Smooth muscle cell (in vitro differentiated cells): Measurements from ENCODE around the gene IGFL3. TPM values are rescaled to one million over a fixed set of nuclear protein-coding genes. Genes with fewer than 3 reads are reported as not detected.

ENCODE experiments used
- DNase-seq: peaks from one replicate; lab custom pipeline; 2025; ENCODE audit not compliant: unreplicated experiment; lab: John Stamatoyannopoulos, UW
- H2AFZ ChIP-seq: fragments of 200-600 bp; sonication (generic); 2 replicates; pipeline ENCODE4 v1.6.0; 2016; ENCODE audit warnings: antibody characterized with exemption, low read depth, mild to moderate bottlenecking
- H3F3A ChIP-seq: fragments of 200-600 bp; sonication (generic); 2 replicates; pipeline ENCODE4 v1.6.0; 2017; ENCODE audit warnings: antibody characterized with exemption, low read depth
- H3K27ac ChIP-seq: fragments of 200-600 bp; sonication (generic); 2 replicates; pipeline ENCODE4 v1.5.1; 2016; ENCODE audit warnings: low read depth, mild to moderate bottlenecking
- H3K27me3 ChIP-seq: fragments of 200-600 bp; sonication (generic); 2 replicates; pipeline ENCODE4 v1.6.1; 2016; ENCODE audit warnings: low read depth, mild to moderate bottlenecking
- H3K36me3 ChIP-seq: fragments of 200-600 bp; sonication (generic); 2 replicates; pipeline ENCODE4 v1.5.1; 2016; ENCODE audit warnings: low read depth
- H3K4me1 ChIP-seq: fragments of 200-600 bp; sonication (generic); 2 replicates; pipeline ENCODE4 v1.5.1; 2016; ENCODE audit warnings: low read depth
- H3K4me2 ChIP-seq: fragments of 200-600 bp; sonication (generic); 2 replicates; pipeline ENCODE4 v1.6.0; 2016; ENCODE audit warnings: mild to moderate bottlenecking
- H3K4me3 ChIP-seq: fragments of 200-600 bp; sonication (generic); 2 replicates; pipeline ENCODE4 v1.5.1; 2016; ENCODE audit warnings: mild to moderate bottlenecking
- H3K79me2 ChIP-seq: fragments of 200-600 bp; sonication (generic); 2 replicates; pipeline ENCODE4 v1.6.0; 2016; ENCODE audit warnings: low read depth, mild to moderate bottlenecking
- H3K9ac ChIP-seq: fragments of 200-600 bp; sonication (generic); 2 replicates; pipeline ENCODE4 v1.6.0; 2016; ENCODE audit warnings: low read depth
- H3K9me3 ChIP-seq: fragments of 200-600 bp; sonication (generic); replicated peaks from 2 replicates; pipeline ENCODE4 v1.5.1; 2016; ENCODE audit warnings: low read depth
- H4K20me1 ChIP-seq: fragments of 200-600 bp; sonication (generic); 2 replicates; pipeline ENCODE4 v1.6.0; 2016; ENCODE audit warnings: low read depth
- WGBS: methylation state at CpG from one replicate; pipeline ENCODE4 v1.1.7; 2016; ENCODE audit warnings: low lambda C conversion rate; 5-methylcytosine and 5-hydroxymethylcytosine counted together
- polyA plus RNA-seq: library from polyadenylated mRNA; unstranded; fragments of >200 nt; fragmentation: Nextera tagmentation; extraction: Ambion mirVana; gene quantifications from 2 replicates; pipeline ENCODE4 v1.2.1, GENCODE V29; 2016
- total RNA-seq: library from RNA; depleted of rRNA; stranded (reverse); fragments of >200 nt; gene quantifications from 2 replicates; pipeline ENCODE4 v1.2.3, GENCODE V29; 2014
- TF ChIP-seq, protein P1 (sequence below): fragments of 200-600 bp; sonication (generic); IDR thresholded peaks from 2 replicates; pipeline ENCODE4 v1.5.1; 2017; ENCODE audit warnings: borderline replicate concordance, mild to moderate bottlenecking, antibody characterized with exemption; ENCODE audit not compliant: insufficient read depth, poor library complexity, severe bottlenecking

IGFL3 gene
- total and polyA plus RNA-seq, 2 experiments from 2014 or later, result 5.9 to 10.2 TPM

DNA sequence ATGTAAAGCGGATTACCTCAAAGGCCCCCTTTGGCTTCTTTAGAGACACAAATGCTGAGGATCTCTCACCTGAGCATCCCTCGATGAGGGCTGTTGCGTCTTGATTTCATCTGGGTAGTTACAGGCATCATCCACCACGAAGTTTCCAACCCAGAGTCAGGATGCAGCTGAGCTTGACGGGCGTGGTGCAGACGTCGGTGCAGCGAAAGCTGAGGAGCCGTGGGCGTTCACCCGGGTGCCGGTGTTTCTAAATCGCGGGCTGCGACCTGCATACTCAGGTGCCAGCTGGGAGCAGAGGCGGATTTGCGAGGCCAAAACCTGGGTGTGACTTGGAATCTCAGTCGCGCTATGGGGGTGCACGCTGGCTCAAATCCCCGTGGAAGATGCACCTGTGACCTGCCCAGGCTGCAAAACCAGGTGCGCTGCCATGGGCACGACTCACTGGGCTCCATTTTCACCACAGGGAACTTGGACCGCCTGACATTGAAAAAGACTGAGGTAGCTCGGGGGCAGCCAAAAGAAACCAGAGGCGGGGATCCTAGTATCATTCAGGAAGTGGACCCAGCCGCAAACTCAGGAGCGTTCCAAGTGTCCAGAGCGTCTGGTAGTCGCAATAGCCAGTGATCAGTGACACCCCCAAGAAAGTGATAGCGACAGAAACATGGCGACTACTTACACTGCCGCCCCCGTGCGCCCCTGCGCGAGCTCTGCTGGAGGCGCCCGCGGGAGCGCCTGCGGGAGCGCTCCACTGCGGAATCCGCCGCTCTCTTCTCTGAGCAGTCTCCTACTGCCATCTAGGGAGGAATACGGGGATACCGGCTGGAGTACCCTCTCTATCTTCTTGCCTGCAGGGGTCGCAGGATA, 47.3 kb downstream of the IGFL3 start:
- Histone ChIP-seq H3K27ac (no peak overlapping the region), H3K9ac (no peak overlapping the region), H3K4me1 (peaks cover 6% of the 10 kb centered on the region), H3F3A (peaks cover 11% of the 10 kb centered on the region), H3K9me3 (no peaks in the 10 kb centered on the region), H3K36me3 (no peaks in the 10 kb centered on the region), H3K4me3 (peak overlapping the region; percentile 40), H2AFZ (no peak overlapping the region), H3K79me2 (no peaks in the 10 kb centered on the region), H3K4me2 (peak overlapping the region; percentile 78), H3K27me3 (peaks cover 36% of the 10 kb centered on the region), H4K20me1 (no peaks in the 10 kb centered on the region)
- TF ChIP-seq, protein P1, sequence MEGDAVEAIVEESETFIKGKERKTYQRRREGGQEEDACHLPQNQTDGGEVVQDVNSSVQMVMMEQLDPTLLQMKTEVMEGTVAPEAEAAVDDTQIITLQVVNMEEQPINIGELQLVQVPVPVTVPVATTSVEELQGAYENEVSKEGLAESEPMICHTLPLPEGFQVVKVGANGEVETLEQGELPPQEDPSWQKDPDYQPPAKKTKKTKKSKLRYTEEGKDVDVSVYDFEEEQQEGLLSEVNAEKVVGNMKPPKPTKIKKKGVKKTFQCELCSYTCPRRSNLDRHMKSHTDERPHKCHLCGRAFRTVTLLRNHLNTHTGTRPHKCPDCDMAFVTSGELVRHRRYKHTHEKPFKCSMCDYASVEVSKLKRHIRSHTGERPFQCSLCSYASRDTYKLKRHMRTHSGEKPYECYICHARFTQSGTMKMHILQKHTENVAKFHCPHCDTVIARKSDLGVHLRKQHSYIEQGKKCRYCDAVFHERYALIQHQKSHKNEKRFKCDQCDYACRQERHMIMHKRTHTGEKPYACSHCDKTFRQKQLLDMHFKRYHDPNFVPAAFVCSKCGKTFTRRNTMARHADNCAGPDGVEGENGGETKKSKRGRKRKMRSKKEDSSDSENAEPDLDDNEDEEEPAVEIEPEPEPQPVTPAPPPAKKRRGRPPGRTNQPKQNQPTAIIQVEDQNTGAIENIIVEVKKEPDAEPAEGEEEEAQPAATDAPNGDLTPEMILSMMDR, result peak; percentile 99
- peak; percentile 17 for DNase-seq
- 2% methylated on average over 50 of the region's 50 CpGs for WGBS

DNA sequence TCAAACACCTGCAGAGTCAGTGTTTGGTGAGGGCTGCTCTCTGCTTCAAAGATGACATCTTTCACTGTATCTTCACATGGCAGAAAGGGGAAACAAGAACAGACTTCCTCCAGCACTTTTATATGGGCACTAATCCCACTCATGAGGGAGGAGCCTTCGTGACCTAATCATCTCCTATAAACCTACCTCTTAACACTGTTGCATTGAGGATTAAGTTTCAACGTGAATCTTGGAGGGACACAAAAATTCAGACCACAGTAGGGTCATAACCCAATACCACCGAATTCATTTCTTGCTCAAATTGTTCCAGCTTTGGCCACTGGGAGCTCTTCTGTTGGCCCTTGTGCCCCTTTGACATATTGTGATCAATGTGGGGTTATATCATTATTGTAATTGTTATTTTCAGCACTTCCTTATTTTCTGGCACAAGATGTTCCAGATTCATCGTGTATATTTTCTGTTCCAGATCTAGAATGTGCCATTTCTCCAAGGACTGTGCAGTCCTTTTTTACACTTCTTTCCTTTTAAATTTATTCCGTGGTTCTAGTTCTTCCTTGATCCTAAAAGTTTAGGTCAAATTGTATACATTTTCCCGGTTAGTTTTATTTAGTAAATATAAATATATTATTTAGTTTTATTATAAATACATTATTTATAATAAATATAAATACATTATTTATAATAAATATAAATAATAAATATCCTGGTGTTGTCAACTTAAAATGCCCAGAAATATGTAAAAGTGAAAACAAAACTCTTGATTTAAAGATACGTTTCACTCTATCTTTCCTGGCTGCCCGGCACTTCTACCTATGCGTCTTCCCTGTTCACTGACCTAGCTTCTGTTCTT, 48.2 kb downstream of the IGFL3 start:
- peak overlapping the region; percentile 40 for H3K4me3 ChIP-seq
- WGBS, result 54% methylated on average over 9 of the region's 9 CpGs
- H4K20me1 ChIP-seq, result no peaks in the 10 kb centered on the region
- peaks cover 36% of the 10 kb centered on the region for H3K27me3 ChIP-seq
- H3K79me2 ChIP-seq, result no peaks in the 10 kb centered on the region
- peak overlapping the region; percentile 78 for H3K4me2 ChIP-seq
- H3K4me1 ChIP-seq, result peaks cover 6% of the 10 kb centered on the region
- no peak overlapping the region for H2AFZ ChIP-seq
- DNase-seq, result no peak
- H3K9me3 ChIP-seq, result no peaks in the 10 kb centered on the region
- no peak overlapping the region for H3K9ac ChIP-seq
- TF ChIP-seq, protein P1, result no peak
- H3K27ac ChIP-seq, result no peak overlapping the region
- peaks cover 6% of the 10 kb centered on the region for H3F3A ChIP-seq
- H3K36me3 ChIP-seq, result no peaks in the 10 kb centered on the region

DNA sequence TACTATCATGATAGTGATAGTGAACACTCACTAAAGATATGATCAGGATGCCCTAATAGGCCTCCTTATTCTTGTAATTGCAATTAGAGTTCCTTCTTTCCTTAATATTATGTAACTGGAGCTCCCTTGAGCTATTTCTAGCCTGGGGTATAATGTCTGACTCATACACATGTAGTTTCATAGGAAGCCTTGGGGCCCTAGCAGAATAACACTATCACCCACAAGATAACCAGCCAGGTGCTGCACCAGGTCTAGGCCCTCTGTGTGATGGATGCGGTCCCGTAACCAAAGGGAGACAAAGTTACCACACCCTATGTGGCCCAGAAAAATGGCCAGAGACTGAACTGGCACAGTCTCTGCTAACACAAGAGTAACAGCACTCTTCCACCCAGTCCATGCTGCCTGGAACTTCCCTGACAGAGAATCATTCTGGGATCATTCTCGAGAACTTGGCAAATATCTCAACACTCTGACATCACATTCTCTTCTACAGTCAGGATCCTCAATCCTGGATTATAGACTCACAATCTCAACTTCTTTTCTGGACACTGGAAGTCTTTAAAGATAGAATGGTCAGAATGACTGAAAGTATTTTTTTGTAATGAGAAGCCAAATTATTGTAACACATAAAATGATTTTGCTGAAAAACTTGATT, 51.1 kb downstream of the IGFL3 start:
- H3F3A ChIP-seq, result no peaks in the 10 kb centered on the region
- no peaks in the 10 kb centered on the region for H3K36me3 ChIP-seq
- DNase-seq, result no peak
- H3K27ac ChIP-seq, result no peak overlapping the region
- H3K79me2 ChIP-seq, result no peaks in the 10 kb centered on the region
- H3K4me3 ChIP-seq, result no peak overlapping the region
- H3K9ac ChIP-seq, result no peak overlapping the region
- H3K27me3 ChIP-seq, result peaks cover 36% of the 10 kb centered on the region
- H3K4me2 ChIP-seq, result no peak overlapping the region
- H3K9me3 ChIP-seq, result no peaks in the 10 kb centered on the region
- H2AFZ ChIP-seq, result no peak overlapping the region
- no peaks in the 10 kb centered on the region for H4K20me1 ChIP-seq
- TF ChIP-seq, protein P1, result no peak
- peaks cover 6% of the 10 kb centered on the region for H3K4me1 ChIP-seq
- 87% methylated on average over 3 of the region's 3 CpGs for WGBS

Other genes starting within 250 kb of the IGFL3 start
- 10.4 and 19.0 TPM in 2 replicates for gene IRF2BP1, start 238.5 kb downstream of the IGFL3 start, total RNA-seq
- 11.2 and 12.9 TPM in 2 replicates for gene IRF2BP1, start 238.5 kb downstream of the IGFL3 start, polyA plus RNA-seq
- gene MYPOP, start 222.1 kb downstream of the IGFL3 start, total RNA-seq, result 1.6 and 3.9 TPM in 2 replicates
- gene MYPOP, start 222.1 kb downstream of the IGFL3 start, polyA plus RNA-seq, result 2.1 and 3.5 TPM in 2 replicates
- not detected in 2 replicates for gene NANOS2, start 209.9 kb downstream of the IGFL3 start, total RNA-seq
- gene NANOS2, start 209.9 kb downstream of the IGFL3 start, polyA plus RNA-seq, result not detected in 2 replicates
- 0.04 TPM in 2 replicates for gene NOVA2, start 150.8 kb downstream of the IGFL3 start, total RNA-seq
- gene NOVA2, start 150.8 kb downstream of the IGFL3 start, polyA plus RNA-seq, result 0.24 TPM in 1 of 2 replicates, not detected in the other
- gene CCDC61, start 129.2 kb downstream of the IGFL3 start, total RNA-seq, result 5.3 and 10.0 TPM in 2 replicates
- gene CCDC61, start 129.2 kb downstream of the IGFL3 start, polyA plus RNA-seq, result 7.0 and 8.3 TPM in 2 replicates
- gene PGLYRP1, start 101.6 kb downstream of the IGFL3 start, total RNA-seq, result not detected in 2 replicates
- gene PGLYRP1, start 101.6 kb downstream of the IGFL3 start, polyA plus RNA-seq, result not detected in 2 replicates
- gene IGFL4, start 83.7 kb downstream of the IGFL3 start, total RNA-seq, result 0.45 and 0.85 TPM in 2 replicates
- gene IGFL4, start 83.7 kb downstream of the IGFL3 start, polyA plus RNA-seq, result 1.0 TPM in 1 of 2 replicates, not detected in the other
- gene IGFL2, start 23.6 kb upstream of the IGFL3 start, total RNA-seq, result 126 and 145 TPM in 2 replicates
- gene IGFL2, start 23.6 kb upstream of the IGFL3 start, polyA plus RNA-seq, result 159 and 164 TPM in 2 replicates
- gene IGFL1, start 105.1 kb upstream of the IGFL3 start, total RNA-seq, result not detected in 2 replicates
- gene IGFL1, start 105.1 kb upstream of the IGFL3 start, polyA plus RNA-seq, result 0.64 TPM in 1 of 2 replicates, not detected in the other
- gene HIF3A, start 172.4 kb upstream of the IGFL3 start, total RNA-seq, result 4.9 and 15.2 TPM in 2 replicates
- gene HIF3A, start 172.4 kb upstream of the IGFL3 start, polyA plus RNA-seq, result 16.2 and 20.8 TPM in 2 replicates
- 34.5 and 44.9 TPM in 2 replicates for gene PPP5C, start 222.4 kb upstream of the IGFL3 start, total RNA-seq
- 57.7 and 60.0 TPM in 2 replicates for gene PPP5C, start 222.4 kb upstream of the IGFL3 start, polyA plus RNA-seq